Measurements from ENCODE around the gene ZNF329. TPM values are rescaled to one million over a fixed set of nuclear protein-coding genes. Genes with fewer than 3 reads are reported as not detected.

ZNF329 gene
- total and polyA plus RNA-seq, 2 donors (not counting 1 experiment from before 2014, with no cell fraction given), result 6.8 to 21.1 TPM

DNA sequence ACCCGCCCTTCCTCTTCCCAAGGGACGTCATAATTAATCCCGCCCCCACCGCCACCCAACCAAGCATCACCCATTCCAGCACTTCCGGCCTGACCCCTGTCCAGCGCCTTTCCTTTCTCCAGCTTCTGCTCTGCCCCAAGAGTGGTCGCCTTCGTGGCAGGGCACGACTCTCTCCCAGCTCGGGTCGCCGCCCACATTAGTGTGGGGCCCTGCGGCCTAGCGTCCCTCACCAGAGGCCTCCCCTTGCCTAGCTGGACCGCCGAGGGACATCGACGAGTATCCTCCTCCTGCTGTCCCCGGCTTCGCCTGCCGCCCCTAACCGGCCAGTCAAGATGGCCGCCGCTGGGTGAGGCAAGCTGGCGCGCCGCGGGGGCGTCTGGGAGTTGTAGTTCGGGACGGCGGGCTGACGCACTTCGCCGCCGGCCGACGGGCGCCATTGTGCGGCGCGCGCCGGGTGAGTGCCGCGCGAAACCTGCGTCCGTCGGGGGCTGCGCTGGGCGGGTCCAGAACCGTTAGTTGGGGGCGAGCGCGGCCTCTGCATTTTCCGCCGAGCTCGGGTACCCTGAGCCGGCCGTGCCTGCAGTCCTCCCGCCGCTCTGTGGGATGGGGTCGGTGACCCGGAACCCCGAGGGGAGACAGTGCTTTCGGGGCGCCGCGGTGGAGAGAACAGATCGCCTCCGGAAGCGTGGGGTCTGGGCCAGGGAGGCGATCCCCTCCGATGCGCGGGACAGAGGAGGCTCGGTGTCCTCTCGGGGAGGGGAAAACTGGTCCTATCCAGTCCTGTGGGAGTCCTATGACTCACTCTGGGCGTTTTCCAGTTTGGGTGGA, 32.6 kb upstream of the ZNF329 start, which contains the start of gene ZNF274:
ZNF274 (plus strand) TSS at position 73 of the 828 bp plus-strand sequence. CDS start 905 bp downstream, outside the sequence.
- H3K27ac ChIP-seq (ENCODE audit: insufficient read depth, low read length), result peak within 1 kb of the TSS; percentile 96
- peaks cover 12% of the 10 kb centered on the region for H3K79me2 ChIP-seq (ENCODE audit: control insufficient read depth, insufficient read depth, low read length)
- peaks cover 6% of the 10 kb centered on the region for H3K36me3 ChIP-seq (ENCODE audit: control insufficient read depth, insufficient read depth, low read length)
- H4K20me1 ChIP-seq (ENCODE audit: control insufficient read depth, extremely low read depth, insufficient read depth, low read length), result no peaks in the 10 kb centered on the region
- DNase-seq (ENCODE audit: low read depth in 2 of 2), result peak; percentile 89 to 96
- H3K9me3 ChIP-seq (ENCODE audit: control insufficient read depth, insufficient read depth, low read depth, low read length), result peaks cover 19% of the 10 kb centered on the region
- H2AFZ ChIP-seq (ENCODE audit: low read length), result peak within 1 kb of the TSS; percentile 83
- peak within 1 kb of the TSS; percentile 64 for H3K4me2 ChIP-seq (ENCODE audit: extremely low read depth, insufficient read depth, low read length)
- H3K27me3 ChIP-seq (ENCODE audit: control insufficient read depth, insufficient read depth, low read length), result no peaks in the 10 kb centered on the region
- peak within 1 kb of the TSS; percentile 79 to 92 (median 86) for H3K4me3 ChIP-seq (replicated peaks in 1 of 4; ENCODE audit: control extremely low read depth in 1 of 4, insufficient read depth in 1 of 4, low read depth in 3 of 4, low read length in 4 of 4)
- H3K9ac ChIP-seq (ENCODE audit: insufficient read depth, low read length), result peak within 1 kb of the TSS; percentile 90
- TF ChIP-seq, protein P1, sequence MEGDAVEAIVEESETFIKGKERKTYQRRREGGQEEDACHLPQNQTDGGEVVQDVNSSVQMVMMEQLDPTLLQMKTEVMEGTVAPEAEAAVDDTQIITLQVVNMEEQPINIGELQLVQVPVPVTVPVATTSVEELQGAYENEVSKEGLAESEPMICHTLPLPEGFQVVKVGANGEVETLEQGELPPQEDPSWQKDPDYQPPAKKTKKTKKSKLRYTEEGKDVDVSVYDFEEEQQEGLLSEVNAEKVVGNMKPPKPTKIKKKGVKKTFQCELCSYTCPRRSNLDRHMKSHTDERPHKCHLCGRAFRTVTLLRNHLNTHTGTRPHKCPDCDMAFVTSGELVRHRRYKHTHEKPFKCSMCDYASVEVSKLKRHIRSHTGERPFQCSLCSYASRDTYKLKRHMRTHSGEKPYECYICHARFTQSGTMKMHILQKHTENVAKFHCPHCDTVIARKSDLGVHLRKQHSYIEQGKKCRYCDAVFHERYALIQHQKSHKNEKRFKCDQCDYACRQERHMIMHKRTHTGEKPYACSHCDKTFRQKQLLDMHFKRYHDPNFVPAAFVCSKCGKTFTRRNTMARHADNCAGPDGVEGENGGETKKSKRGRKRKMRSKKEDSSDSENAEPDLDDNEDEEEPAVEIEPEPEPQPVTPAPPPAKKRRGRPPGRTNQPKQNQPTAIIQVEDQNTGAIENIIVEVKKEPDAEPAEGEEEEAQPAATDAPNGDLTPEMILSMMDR (conservative IDR thresholded peaks at IDR 0.05 in 1 of 2, IDR thresholded peaks at IDR 0.05 in 1 of 2; ENCODE audit: low read depth in 1 of 2, low read length in 2 of 2), result no peak
- no peak for TF ChIP-seq EZH2 (IDR thresholded peaks at IDR 0.05; ENCODE audit: low read length, missing control alignments)
- no peaks in the 10 kb centered on the region for H3K4me1 ChIP-seq (ENCODE audit: control insufficient read depth, extremely low read depth, insufficient read depth, low read length)

DNA sequence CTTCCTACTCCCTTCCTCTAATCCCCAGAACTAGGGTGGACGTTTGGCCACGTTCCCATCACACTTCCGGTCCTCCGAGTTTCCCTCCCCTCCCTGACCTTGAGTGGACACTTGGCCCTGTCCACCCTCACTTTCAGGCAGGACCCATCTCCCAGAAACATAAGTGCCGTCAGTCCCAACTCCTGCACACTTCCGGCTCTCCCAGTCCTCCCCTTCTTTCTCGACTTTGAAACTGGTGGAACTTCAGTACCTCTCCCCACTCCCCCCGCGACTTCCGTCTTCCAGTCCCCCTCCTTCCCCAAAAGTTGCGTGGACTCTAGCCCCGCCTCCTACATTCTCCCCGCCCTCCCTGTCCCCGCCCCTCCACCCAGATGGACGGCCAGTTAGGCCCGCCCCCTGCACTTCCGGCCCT, 32.0 kb upstream of the ZNF329 start:
- Histone ChIP-seq H3K9me3 (ENCODE audit: control insufficient read depth, insufficient read depth, low read depth, low read length) (peaks cover 19% of the 10 kb centered on the region), H4K20me1 (ENCODE audit: control insufficient read depth, extremely low read depth, insufficient read depth, low read length) (no peaks in the 10 kb centered on the region), H3K4me1 (ENCODE audit: control insufficient read depth, extremely low read depth, insufficient read depth, low read length) (no peaks in the 10 kb centered on the region), H3K27me3 (ENCODE audit: control insufficient read depth, insufficient read depth, low read length) (no peaks in the 10 kb centered on the region), H3K4me3 (replicated peaks in 1 of 4; ENCODE audit: control extremely low read depth in 1 of 4, insufficient read depth in 1 of 4, low read depth in 3 of 4, low read length in 4 of 4) (peak overlapping the region; percentile 52 to 92 (median 63)), H2AFZ (ENCODE audit: low read length) (peak overlapping the region; percentile 83), H3K9ac (ENCODE audit: insufficient read depth, low read length) (no peak overlapping the region), H3K79me2 (ENCODE audit: control insufficient read depth, insufficient read depth, low read length) (peaks cover 12% of the 10 kb centered on the region), H3K27ac (ENCODE audit: insufficient read depth, low read length) (peak overlapping the region; percentile 96), H3K36me3 (ENCODE audit: control insufficient read depth, insufficient read depth, low read length) (peaks cover 6% of the 10 kb centered on the region), H3K4me2 (ENCODE audit: extremely low read depth, insufficient read depth, low read length) (peak overlapping the region; percentile 21)
- no peak for DNase-seq (ENCODE audit: low read depth in 2 of 2)
- TF ChIP-seq, protein P1 (conservative IDR thresholded peaks at IDR 0.05 in 1 of 2, IDR thresholded peaks at IDR 0.05 in 1 of 2; ENCODE audit: low read depth in 1 of 2, low read length in 2 of 2), result no peak
- TF ChIP-seq EZH2 (IDR thresholded peaks at IDR 0.05; ENCODE audit: low read length, missing control alignments), result no peak

- TF ChIP-seq EZH2 (IDR thresholded peaks at IDR 0.05; ENCODE audit: low read length, missing control alignments), result no peak
- TF ChIP-seq, protein P1 (conservative IDR thresholded peaks at IDR 0.05 in 1 of 2, IDR thresholded peaks at IDR 0.05 in 1 of 2; ENCODE audit: low read depth in 1 of 2, low read length in 2 of 2), result peak; percentile 37 to 40
- Histone ChIP-seq H3K27ac (ENCODE audit: insufficient read depth, low read length) (peak overlapping the region; percentile 70), H2AFZ (ENCODE audit: low read length) (peak overlapping the region; percentile 83), H3K4me1 (ENCODE audit: control insufficient read depth, extremely low read depth, insufficient read depth, low read length) (no peaks in the 10 kb centered on the region), H3K9ac (ENCODE audit: insufficient read depth, low read length) (no peak overlapping the region), H4K20me1 (ENCODE audit: control insufficient read depth, extremely low read depth, insufficient read depth, low read length) (no peaks in the 10 kb centered on the region), H3K79me2 (ENCODE audit: control insufficient read depth, insufficient read depth, low read length) (peaks cover 12% of the 10 kb centered on the region), H3K4me2 (ENCODE audit: extremely low read depth, insufficient read depth, low read length) (peak overlapping the region; percentile 21), H3K36me3 (ENCODE audit: control insufficient read depth, insufficient read depth, low read length) (peaks cover 6% of the 10 kb centered on the region), H3K9me3 (ENCODE audit: control insufficient read depth, insufficient read depth, low read depth, low read length) (peaks cover 18% of the 10 kb centered on the region), H3K27me3 (ENCODE audit: control insufficient read depth, insufficient read depth, low read length) (no peaks in the 10 kb centered on the region), H3K4me3 (replicated peaks in 1 of 4; ENCODE audit: control extremely low read depth in 1 of 4, insufficient read depth in 1 of 4, low read depth in 3 of 4, low read length in 4 of 4) (peak overlapping the region; percentile 52 to 92 (median 63))
- DNase-seq (ENCODE audit: low read depth in 2 of 2), result peak in 1 of 2 donors; percentile 20
Observed at GRCh38 chr19:58181902-58182576, 31.4 kb upstream of the ZNF329 start.

All from fibroblast of lung (primary cell).